ENCODE measurements around the gene CHMP1B.
"Not testable (repeated sequence)": the region's sequence is repeated elsewhere in the genome, so short reads cannot be mapped to it uniquely, and the experiment has no call there.

CHMP1B gene

GRCh38 chr18:11871501-11871900, 20.3 kb downstream of the CHMP1B start:
- no peak for DNase-seq (ENCODE audit: low spot score)

- DNase-seq (ENCODE audit: low spot score) = no peak
Observed at GRCh38 chr18:11872479-11873136, 21.4 kb downstream of the CHMP1B start.

- no peak for DNase-seq (ENCODE audit: low spot score)
Observed at GRCh38 chr18:11873670-11874340, 22.6 kb downstream of the CHMP1B start.

GRCh38 chr18:11874676-11875075, 23.5 kb downstream of the CHMP1B start:
- DNase-seq (ENCODE audit: low spot score) = no peak

GRCh38 chr18:11877497-11878135, 26.4 kb downstream of the CHMP1B start:
- no peak for DNase-seq (ENCODE audit: low spot score)

- DNase-seq (ENCODE audit: low spot score) = no peak
Observed at GRCh38 chr18:11880586-11881304, 29.5 kb downstream of the CHMP1B start.

GRCh38 chr18:11882636-11883035, 31.4 kb downstream of the CHMP1B start:
- DNase-seq (ENCODE audit: low spot score) = no peak

- DNase-seq (ENCODE audit: low spot score) = peak; percentile 29
Observed at GRCh38 chr18:11883153-11883552, 31.9 kb downstream of the CHMP1B start.

- DNase-seq (ENCODE audit: low spot score) = no peak
Observed at GRCh38 chr18:11884396-11885030, 33.3 kb downstream of the CHMP1B start.

- peak; percentile 47 for DNase-seq (ENCODE audit: low spot score)
Observed at GRCh38 chr18:11885278-11885947, 34.2 kb downstream of the CHMP1B start.

- no peak for DNase-seq (ENCODE audit: low spot score)
Observed at GRCh38 chr18:11886577-11887110, 35.4 kb downstream of the CHMP1B start.

GRCh38 chr18:11887328-11888128, 36.3 kb downstream of the CHMP1B start:
- DNase-seq (ENCODE audit: low spot score) = no peak

GRCh38 chr18:11888726-11889125, 37.5 kb downstream of the CHMP1B start:
- no peak for DNase-seq (ENCODE audit: low spot score)

GRCh38 chr18:11889284-11889683, 38.1 kb downstream of the CHMP1B start:
- DNase-seq (ENCODE audit: low spot score) = no peak

GRCh38 chr18:11891737-11892136, 40.5 kb downstream of the CHMP1B start:
- no peak for DNase-seq (ENCODE audit: low spot score)

GRCh38 chr18:11892438-11892837, 41.2 kb downstream of the CHMP1B start:
- not testable (repeated sequence) for DNase-seq (ENCODE audit: low spot score)

- DNase-seq (ENCODE audit: low spot score) = no peak
Observed at GRCh38 chr18:11897781-11898180, 46.6 kb downstream of the CHMP1B start.

GRCh38 chr18:11899063-11899462, 47.9 kb downstream of the CHMP1B start:
- no peak for DNase-seq (ENCODE audit: low spot score)

GRCh38 chr18:11901826-11902438, 50.7 kb downstream of the CHMP1B start:
- DNase-seq (ENCODE audit: low spot score) = no peak
